Ammon's horn (tissue), 1 donor: ENCODE results near the gene TMEM208.

Experiments used
- DNase-seq: peaks from one replicate; pipeline ENCODE4 v3.0.0-alpha.2; 2016; ENCODE audit warnings: low spot score

Gene TMEM208

DNA sequence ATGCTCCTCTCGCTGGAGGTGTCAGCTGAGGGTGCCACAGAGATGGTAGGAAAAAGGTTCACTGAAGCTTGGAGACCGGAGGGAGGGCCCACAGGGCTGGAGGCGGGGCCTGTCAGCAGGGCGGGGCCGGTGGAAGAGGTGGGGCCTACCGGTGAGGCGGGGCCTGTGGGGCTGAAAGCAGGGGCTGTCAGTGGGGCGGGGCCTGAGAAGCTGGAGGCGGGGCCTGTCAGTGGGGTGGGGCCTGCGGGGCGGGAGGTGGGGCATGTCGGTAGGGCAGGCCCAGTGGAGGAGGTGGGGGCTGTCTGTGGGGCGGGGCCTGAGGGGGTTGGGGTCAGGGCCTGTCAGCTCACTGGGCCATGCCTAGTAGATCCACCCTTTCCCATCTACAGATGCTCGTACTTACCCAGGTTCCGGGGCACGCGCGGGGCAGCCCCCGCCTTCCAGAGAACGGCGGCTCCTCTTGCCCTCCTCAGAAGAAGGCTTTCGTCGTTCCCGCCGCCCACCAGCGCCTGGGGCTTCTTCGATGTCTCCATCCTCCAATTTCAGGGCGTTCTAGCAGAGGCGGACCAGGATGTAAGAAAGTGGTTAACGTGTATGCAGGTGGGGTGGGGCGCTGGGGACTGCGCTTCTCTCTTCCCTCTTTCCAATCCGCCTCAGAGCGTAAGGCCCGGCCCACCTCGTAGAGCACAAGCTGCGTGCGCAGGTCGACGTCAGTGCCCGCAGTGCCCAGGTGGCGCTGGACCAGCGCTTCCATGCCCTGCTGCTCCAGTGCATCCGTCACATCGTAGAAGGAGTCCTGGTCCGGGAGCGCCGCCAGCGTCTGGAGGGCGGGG lies 9.8 kb downstream of the TMEM208 start:
- no peak for DNase-seq

DNA sequence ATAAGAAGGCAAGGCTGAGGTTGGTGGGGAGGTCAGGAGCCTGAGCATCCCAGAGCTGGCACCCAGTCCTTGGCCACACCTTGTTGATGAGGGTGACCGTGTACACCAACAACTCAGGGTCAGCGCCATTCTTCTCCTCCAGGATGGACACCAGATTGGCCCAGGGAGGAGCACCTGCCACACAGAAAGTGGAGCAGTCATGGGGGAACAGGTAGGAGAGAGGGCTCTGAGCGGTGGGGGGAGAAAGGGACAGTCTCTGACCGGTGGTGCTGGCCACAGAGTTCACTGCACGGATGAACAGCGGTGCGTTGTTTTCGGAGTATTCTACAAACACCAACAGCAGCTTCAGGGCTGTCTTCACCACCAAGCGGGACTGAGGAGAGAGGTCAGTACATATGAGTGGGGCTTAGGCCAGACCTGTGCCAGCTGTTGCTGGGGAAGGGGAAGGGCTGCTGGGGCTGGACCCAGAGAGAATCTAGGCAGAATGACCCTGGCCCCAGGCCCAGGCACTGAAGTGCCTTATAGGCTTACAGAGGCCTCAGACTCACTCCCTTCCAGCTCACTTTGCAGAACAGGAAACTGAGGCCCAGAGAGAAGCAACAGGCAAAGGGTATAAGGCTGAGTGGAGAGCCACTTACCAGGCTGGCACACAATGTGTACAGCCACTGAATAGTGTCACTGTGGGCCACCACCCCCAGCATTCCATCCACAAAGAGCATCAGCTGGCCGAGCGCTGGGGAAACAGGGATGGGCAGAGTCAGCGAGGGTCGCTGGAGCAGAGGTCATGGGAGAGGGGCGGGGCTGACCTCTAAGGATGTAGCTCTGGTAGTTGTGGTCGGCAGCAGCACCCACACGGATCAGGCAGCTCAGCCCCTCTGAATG lies 10.7 kb downstream of the TMEM208 start:
- no peak for DNase-seq

DNA sequence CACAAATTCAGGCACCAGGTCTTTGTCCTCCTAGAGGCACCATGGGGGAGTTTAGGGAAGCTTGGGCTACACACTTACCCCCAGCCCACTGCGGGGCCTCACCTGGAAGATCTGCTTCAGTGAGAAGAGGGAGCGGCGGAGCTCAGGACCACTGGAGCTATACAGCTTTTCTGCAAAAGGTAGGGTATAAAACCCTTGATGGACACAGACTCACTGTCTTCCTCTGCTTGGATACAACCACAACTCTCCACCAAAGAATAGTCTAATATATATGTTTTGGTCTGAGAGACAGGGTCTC lies 11.3 kb downstream of the TMEM208 start:
- no peak for DNase-seq

DNA sequence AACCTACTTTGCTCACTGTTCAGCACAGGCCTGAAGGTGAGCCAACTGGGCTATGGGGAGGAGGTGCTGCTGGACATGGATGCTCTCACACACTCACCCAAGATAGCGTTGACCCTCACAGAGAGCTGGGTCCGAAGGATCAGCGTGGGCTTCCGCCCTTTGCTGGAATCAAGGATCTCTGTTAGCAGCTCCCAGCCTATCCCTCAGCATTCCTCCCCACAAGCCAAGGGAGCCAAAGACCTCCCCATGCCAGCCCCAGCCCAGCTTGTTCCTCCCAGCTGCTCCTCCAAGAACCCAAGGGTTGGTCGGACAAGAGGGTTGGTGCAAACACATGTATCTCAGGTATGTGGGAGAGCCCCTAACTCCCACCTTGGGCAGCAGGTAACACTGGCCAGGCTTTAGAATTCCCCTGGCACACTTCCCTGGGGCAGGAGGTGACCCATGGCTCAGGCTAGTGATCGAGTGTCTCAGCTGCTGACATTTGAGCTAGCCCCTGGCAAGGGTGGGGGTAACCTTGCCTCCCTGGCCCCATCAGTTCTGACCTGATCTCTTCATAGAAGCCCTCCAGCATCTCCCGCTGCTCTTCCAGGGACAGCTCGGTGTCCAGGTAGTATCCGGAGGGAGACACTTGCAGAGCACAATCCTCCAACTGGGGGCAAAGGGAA lies 12.0 kb downstream of the TMEM208 start:
- no peak for DNase-seq

DNA sequence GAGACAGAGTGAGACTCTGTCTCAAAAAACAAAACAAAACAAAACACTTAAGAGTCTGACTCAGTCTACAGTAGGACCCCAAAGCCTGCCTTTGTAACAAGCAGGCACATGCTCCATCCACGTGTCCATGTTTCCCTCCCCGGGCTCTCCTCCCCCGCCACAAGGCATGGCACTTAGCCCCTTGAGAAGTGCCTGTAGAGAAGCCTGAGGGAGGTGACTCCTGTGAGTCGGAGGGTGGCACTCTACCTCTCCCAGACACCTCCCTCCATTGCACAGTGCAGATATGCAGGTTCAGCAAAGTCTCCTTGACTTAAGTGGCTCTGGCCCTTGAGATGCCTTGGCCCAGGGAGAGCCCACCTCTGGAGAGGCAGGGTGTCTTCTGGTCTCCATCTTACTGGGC lies 13.6 kb downstream of the TMEM208 start:
- no peak for DNase-seq

- DNase-seq = no peak
Measured at GRCh38 chr16:67241008-67241900, 14.3 kb downstream of the TMEM208 start.

GRCh38 chr16:67242138-67242730 lies 15.3 kb downstream of the TMEM208 start:
- no peak for DNase-seq

DNA sequence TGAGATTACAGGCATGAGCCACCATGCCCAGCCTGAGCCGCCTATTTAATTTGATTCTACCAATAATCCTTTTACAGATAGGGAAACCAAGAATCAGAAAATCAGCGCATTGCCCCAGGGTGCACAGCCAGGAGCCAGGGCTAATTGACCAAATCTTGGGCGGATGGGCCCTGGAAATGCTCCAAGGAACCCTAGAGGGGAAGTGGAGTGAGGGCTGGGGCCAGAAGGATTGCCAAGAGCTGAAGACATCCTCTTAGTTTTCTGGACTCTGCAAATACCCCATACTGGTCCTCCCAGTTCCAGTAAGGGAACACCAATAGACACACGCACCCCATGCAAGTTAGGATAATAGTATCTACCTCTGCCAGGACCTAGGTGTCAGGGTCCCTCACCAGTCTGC lies 16.6 kb downstream of the TMEM208 start:
- no peak for DNase-seq

- peak; percentile 68 for DNase-seq
Measured at GRCh38 chr16:67244387-67245185, 17.7 kb downstream of the TMEM208 start.

DNA sequence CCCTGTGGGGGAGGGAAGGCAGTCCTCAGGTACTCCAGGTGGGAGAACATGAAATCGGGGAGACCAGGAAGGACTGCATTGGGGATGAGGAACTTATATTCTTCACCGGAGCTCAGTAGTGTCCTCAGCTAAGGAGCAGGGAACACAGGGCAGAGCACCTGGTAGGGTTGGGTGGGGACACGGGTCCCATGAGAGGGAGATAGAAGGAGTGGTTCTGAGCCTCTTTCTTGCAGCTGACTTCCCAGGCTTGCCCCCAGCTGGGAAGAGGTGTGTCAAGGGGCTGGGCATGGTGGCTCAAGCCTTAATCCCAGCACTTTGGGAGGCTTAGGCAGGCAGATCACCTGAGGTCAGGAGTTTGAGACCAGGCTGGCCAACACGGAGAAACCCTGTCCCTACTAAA lies 18.3 kb downstream of the TMEM208 start:
- no peak for DNase-seq

DNA sequence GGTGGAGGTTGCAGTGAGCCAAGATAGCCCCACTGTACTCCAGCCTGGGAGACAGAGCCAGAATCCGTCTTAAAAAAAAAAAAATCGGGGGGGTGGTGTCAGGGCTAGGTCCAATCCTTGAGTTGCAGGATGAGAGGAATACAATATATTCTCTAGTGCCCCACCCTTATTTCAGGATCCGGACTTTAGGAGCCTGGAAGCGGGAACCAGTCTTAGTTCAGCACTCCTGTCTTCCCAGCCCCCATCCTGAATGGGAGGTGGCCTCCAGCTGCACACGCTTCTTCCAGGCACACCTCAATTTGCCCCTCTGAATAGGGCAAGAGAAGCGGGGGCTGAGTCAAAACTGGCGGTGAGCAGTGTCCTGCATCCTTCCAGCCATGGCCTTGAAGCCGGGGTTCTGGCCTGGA lies 18.7 kb downstream of the TMEM208 start:
- no peak for DNase-seq

DNA sequence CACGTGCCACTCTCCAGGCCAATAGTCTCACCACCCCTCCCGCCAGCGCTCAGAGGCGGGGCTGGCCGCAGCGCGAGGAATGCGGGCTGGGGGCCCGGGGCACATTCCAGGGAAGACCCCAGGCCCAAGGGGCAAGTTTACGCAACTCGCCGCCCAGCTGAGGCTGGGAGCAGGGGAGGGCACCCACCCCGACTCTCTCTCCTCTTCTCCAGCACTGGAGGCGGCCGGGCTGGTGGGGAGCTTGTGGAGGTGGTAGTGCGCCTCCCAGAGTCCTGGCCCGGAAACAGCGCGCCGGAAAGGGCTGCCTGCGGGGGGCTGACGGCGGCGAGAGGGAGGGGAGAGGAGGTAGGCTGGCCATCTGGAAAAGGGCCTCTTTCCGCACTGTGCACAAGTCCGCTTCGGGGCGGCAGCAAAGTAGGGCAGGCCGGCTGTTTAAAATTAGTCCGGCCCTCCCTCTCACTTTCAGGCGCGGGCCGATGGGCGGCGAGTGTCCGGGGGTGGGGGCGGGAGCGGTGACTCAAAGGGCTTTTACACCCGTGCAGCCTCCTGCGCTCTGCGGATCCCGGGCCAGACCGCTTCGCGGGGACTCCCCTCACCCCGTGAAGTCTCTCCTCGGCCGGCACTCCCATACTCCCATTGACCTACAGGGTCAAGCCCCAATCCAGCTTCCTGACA lies 19.3 kb downstream of the TMEM208 start:
- DNase-seq = peak; percentile 66

GRCh38 chr16:67246756-67247191 lies 19.8 kb downstream of the TMEM208 start:
- DNase-seq = no peak

GRCh38 chr16:67247192-67248072 lies 20.5 kb downstream of the TMEM208 start, which contains the start of gene FHOD1:
TSS of gene FHOD1 (minus strand) at chr16:67247481. CDS start at chr16:67247410, 71 bp downstream.
- DNase-seq = peak; percentile 96

- DNase-seq = no peak
Measured at GRCh38 chr16:67248073-67248400, 21.1 kb downstream of the TMEM208 start.

- no peak for DNase-seq
Measured at GRCh38 chr16:67248401-67249177, 21.7 kb downstream of the TMEM208 start, which contains the start of gene SLC9A5. TSS of gene SLC9A5 (plus strand) at chr16:67248979. CDS start at chr16:67249015, 36 bp downstream.

GRCh38 chr16:67249178-67250044 lies 22.5 kb downstream of the TMEM208 start:
- no peak for DNase-seq
